HG03457 (cell line): ENCODE data around the gene WFDC5.

Experiments used
- ATAC-seq: cut with Tn5 transposase; IDR thresholded peaks from one replicate; pipeline ENCODE4 v1.9.1; 2021; ENCODE audit warnings: moderate number of reproducible peaks; ENCODE audit not compliant: unreplicated experiment

WFDC5 gene

GRCh38 chr20:45115829-45116228, 855 bp upstream of the WFDC5 start:
- no peak for ATAC-seq

DNA sequence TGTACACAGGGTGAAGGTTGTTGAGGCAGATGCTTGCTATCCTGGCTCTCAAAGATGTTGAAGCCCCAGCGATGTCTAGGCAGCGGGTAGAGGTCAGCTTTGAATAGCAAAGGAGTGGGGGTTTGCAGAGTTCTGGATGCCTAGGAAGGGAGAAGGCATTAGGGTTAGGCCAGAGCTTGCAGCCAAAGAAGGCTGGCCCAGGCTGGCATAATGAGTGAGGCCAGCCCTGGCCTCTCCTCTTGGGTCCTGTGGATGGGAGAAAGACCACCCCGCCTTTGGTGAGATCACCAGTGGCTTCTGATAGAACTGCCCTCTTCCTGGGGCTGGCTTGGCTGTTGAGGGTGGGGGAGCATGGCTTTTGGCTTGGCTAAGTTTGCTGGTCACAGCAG, 406 bp upstream of the WFDC5 start:
- no peak for ATAC-seq

GRCh38 chr20:45113865-45114264, 1.1 kb downstream of the WFDC5 start:
- ATAC-seq: no peak

DNA sequence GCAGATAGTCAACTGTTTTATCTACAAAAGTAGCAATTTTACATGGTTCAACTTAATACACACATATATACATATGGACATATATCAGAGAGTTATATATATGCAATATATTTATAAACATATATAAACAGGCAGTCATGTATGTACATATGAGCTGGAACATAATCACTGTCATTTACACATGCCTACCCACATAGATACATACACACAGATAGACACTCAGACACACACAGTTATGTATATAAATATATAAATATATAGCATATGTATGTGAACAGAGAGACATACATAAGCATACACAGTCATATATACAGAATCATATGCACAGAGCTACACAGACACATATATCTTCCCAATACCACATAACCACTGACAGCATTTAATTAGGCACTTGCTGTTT, 2.2 kb downstream of the WFDC5 start:
- no peak for ATAC-seq

DNA sequence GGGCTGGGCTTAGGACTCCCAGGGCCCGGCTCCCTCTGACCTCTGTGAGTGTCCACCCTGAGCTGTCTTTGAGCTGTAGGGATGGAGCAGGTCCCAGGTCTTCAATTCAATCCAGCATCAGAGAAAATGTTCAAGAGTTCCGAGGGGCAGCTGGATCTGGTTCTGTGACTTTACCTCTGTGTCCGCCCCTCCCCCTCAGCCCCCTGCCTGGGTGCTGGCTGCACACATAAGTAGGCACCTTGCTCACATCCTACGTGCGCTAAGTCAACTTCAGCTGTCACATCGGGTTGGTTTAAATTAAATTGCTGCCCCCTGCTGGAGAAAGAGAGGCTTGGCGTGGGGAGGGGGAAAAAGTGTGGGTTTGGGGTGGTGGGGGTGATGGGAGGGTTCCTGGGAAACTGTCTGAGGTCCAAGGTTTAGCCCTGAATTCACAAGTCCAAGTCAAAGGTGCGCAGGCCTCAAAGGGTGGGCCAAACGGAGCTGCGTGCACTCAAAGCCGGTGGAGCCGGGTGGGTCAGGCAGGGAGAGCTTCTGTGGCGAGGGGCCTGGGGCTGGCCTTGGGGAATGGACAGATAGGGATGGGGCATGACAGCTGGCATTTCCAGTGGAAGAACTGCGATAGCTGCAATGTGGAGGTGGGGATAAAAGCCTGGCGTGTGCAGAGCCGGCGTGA, 3.0 kb downstream of the WFDC5 start:
- no peak for ATAC-seq

- ATAC-seq: no peak
Observed at GRCh38 chr20:45111285-45111684, 3.7 kb downstream of the WFDC5 start.

DNA sequence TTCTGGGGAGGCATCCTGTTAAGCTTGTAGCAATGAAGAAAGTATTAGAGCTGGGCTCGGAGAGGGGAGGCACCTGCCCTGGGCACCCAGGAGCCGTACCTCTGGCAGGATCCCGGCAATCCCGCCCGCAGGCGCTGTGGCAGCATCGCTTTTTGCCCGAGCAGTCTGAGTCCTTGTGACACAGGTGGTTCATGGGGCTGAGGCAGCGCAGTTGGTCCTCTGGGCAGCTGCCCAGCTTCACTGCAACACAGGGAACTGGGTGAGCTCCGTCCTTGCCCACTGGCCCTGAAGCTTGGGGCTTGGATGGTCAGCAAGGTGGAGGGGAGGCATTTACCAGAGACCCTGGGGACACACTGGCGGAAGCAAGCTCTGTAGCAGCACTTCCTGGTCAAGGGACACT, 4.7 kb downstream of the WFDC5 start:
- no peak for ATAC-seq

GRCh38 chr20:45109634-45110033, 5.3 kb downstream of the WFDC5 start:
- no peak for ATAC-seq

GRCh38 chr20:45105317-45105716, 9.7 kb downstream of the WFDC5 start:
- ATAC-seq: no peak

DNA sequence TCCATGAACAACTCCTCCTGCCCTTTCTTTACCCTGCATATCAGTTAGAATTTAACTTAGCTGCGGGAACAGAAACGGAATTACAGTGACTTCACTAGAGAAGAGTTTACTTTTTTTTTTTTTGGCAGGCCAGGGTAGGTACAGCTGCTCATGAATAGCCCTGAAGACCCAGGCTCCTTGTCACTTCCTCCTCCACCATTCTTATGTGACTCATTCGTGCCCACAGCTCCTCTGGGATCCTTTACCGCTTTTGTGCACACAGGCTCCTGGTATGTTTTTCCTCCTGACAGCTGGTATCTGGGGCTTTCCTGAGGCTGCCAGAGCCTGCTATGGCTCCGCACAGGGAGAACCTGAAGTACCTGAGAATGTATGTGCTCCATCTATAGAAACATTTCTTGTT, 10.2 kb downstream of the WFDC5 start:
- no peak for ATAC-seq

GRCh38 chr20:45103072-45103471, 11.9 kb downstream of the WFDC5 start:
- ATAC-seq: no peak

- no peak for ATAC-seq
Observed at GRCh38 chr20:45101333-45101850, 13.6 kb downstream of the WFDC5 start.

DNA sequence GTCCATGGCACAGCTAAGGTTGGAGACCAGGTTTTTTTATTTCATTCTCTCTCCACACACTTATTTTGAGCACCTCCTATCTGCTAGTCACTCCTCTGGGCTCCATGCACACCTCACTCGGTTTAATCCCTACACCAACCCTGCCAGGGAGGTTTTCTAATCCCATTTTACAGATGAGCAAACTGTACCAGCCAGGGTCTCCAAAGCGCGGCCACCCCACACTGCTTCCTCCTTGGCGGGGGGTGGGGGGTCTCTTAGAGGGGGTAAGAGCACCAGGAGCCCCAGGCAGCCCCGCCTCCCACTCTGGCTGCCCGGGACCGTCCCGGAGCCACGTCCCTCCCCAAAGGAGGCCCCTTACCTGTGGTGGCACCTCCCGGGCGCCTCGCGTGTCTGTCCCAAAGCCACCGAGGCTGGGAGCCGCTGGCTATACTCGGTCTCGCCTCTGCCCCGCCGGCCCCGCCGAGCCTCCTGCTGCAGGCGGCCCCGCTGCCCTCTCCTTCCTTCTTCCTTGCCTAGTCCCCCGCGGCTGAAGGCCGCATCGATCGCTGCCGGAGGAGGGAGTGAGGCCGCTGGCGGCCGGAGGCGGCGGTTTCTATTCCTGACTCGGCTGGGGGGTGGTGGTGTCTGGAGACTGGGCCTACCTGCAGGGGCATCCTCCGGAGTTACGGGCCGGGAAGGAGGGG, 14.3 kb downstream of the WFDC5 start, which contains the start of gene KCNS1:
TSS of gene KCNS1 (minus strand) at position 565 of the 683 bp plus-strand sequence. CDS start 1,891 bp downstream, outside the sequence.
- no peak for ATAC-seq

GRCh38 chr20:45098103-45098773, 16.7 kb downstream of the WFDC5 start:
- no peak for ATAC-seq

DNA sequence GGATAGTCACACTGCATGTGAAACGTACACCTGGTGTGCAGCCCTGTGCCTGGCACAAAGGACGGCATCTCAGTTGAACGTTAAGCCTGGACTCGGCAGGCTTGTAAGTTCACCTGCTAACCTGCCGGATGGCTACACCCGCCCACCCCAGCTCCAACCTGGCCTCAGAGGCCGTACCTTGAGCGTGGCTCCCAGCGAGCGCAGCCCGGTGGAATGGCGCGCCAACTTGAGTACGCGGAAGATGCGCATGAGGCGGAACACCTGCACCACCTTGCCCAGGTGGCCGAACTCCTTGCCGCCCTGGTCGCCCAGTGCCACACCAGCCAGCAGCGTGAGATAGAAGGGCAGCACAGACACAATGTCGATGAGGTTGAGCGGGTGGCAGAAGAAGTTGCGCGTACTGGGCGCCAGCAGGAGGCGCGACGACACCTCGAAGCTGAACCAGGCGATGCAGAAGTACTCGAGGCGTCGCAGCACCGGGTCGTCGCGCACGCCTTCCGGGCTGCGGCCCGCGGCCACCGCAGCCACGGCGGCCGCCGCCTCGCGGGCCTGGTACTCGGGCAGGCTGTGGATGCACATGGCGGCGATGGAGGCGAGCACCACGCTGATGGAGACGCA, 17.4 kb downstream of the WFDC5 start:
- no peak for ATAC-seq

GRCh38 chr20:45096781-45097180, 18.2 kb downstream of the WFDC5 start:
- ATAC-seq: no peak

- ATAC-seq: no peak
Observed at GRCh38 chr20:45095805-45096238, 19.2 kb downstream of the WFDC5 start.

- no peak for ATAC-seq
Observed at GRCh38 chr20:45094864-45095574, 20.0 kb downstream of the WFDC5 start.

GRCh38 chr20:45094201-45094600, 20.8 kb downstream of the WFDC5 start:
- no peak for ATAC-seq

DNA sequence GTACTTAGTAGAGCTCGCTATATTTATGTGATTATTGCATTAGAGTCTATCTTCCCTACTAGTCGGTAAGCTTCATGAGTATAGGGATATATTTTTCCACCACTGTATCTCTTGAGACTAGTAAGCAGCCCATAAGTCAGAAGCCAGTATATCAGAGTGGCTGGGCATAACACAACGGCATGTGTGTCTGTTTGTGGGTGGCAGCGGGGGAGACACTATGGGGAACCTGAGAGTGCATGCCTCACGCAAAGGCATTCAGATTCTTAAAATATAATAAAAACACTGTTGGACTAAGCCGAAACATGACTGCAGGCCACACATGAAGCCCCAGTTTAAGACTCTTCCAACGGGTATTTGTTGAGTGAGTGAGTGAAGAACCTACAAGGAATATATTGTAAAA, 22.1 kb downstream of the WFDC5 start:
- ATAC-seq: no peak

- ATAC-seq: no peak
Observed at GRCh38 chr20:45091366-45091765, 23.6 kb downstream of the WFDC5 start.
